LHCN-M2 (cell line): ENCODE measurements around the gene OSBPL5. TPM values are rescaled to one million over a fixed set of nuclear protein-coding genes. Genes with fewer than 3 reads are reported as not detected.
A peak's percentile ranks its signal among the peaks of the same experiment; 100 is the strongest.

ENCODE experiments used
- DNase-seq: peaks from one replicate; pipeline ENCODE4 v3.0.0-alpha.2; 2012; ENCODE audit warnings: low read depth
- total RNA-seq: library from RNA; depleted of rRNA; stranded (reverse); fragments of >200 nt; gene quantifications from 2 replicates; pipeline ENCODE4 v1.2.3, GENCODE V29; 2014

The OSBPL5 gene
- total RNA-seq, 1 experiment from 2014 or later, result 25.0 TPM

GRCh38 chr11:3198815-3199214 is 33.7 kb upstream of the OSBPL5 start:
- no peak for DNase-seq

GRCh38 chr11:3197878-3198528 is 32.9 kb upstream of the OSBPL5 start:
- no peak for DNase-seq

GRCh38 chr11:3197044-3197695 is 32.1 kb upstream of the OSBPL5 start:
- DNase-seq, result no peak

GRCh38 chr11:3196161-3197043 is 31.3 kb upstream of the OSBPL5 start:
- no peak for DNase-seq

DNA sequence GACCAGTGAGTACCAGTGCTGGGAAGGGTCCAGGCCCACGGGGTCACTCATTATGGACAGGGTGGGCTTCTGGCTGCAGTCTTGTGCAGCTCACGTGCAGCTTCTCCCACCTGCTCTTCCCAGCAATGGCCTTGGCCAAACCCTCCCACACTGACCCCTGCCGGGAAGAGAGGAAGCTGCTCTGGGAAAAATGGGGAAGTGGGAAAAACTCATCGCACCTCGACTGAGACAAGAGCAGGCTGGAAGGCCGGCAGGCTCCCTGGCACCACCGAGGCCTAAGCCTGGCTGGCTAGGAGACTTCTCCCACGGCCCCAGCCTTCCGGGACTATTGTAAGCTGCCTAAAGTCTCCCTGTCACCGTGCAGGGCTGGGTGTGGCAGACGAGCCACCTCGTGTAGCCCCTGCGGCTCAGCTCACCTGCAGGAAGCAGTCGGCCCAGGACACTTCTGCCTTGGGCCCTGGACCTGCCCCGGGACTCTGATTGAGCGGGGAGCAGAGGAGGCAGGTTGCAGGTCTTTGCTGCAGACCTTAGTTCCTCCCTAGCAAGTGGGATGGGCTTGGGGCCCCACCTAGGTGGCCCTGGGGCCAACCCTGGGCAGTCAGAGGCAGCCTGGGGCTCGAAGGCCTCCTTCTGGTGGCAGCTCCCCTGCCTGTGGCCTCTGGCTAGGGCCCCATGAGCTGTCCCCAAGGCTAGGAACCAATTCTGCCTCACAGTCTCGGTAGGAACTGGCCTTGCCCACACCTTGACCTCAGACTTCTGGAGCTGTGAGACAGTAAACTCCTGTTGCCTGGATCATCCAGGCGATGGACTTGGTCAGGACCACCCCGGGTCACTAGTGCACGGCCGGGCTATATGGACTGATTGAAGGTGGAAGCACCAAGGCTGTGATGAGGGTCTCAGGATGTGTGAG is 30.4 kb upstream of the OSBPL5 start:
- DNase-seq, result peak; percentile 15

- no peak for DNase-seq
These were observed 29.1 kb upstream of the OSBPL5 start for GRCh38 chr11:3194016-3194816.

- DNase-seq, result no peak
These were observed 28.4 kb upstream of the OSBPL5 start for GRCh38 chr11:3193373-3194015.

DNA sequence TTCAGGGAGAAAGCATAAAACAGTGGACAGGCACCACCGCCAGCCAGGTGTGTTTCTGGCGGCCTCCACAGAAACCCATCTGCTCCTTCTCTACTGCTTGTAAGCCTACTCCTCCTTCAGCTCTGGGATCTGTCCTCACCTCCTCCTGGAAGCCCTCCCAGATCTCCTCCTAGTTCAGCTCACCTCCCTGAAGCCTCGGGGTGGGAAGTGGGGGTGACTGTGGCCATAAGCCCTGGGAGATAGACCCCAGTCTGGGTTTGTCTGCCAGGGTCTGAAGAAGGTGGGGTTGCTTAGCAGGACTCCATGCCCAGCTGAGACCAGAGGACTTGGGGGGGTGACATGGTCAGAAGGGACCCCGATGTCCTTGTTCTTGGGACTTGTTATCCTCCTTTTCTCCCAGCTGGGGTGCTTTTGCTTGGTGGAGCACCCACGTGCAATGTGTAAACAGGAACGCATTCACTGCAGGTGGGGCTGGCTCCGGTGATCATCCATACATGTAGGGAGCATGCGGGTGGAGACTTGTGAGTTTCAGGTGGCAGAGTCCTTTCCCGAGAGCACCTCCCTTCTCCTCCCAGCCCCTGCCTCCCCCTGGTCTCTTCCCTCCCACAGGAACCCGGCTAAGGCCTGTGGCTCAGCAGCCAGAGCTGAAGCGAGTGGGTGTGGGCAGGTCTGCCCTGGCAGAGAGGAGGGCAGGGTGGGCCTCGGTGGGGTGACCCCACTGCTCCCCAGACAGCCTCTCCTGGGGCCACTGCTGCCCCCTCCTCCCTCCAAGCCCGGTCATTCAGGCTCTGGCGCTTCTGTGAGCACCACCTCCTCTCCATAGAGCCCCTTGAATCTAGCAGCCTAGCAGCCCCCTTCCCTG is 27.6 kb upstream of the OSBPL5 start:
- DNase-seq, result no peak

- no peak for DNase-seq
These were observed 26.6 kb upstream of the OSBPL5 start for GRCh38 chr11:3191586-3192324.

- DNase-seq, result no peak
These were observed 25.5 kb upstream of the OSBPL5 start for GRCh38 chr11:3190600-3190999.

GRCh38 chr11:3189886-3190583 is 24.9 kb upstream of the OSBPL5 start:
- DNase-seq, result no peak

- no peak for DNase-seq
These were observed 24.2 kb upstream of the OSBPL5 start for GRCh38 chr11:3189196-3189843.

GRCh38 chr11:3188496-3189195 is 23.5 kb upstream of the OSBPL5 start:
- DNase-seq, result no peak

DNA sequence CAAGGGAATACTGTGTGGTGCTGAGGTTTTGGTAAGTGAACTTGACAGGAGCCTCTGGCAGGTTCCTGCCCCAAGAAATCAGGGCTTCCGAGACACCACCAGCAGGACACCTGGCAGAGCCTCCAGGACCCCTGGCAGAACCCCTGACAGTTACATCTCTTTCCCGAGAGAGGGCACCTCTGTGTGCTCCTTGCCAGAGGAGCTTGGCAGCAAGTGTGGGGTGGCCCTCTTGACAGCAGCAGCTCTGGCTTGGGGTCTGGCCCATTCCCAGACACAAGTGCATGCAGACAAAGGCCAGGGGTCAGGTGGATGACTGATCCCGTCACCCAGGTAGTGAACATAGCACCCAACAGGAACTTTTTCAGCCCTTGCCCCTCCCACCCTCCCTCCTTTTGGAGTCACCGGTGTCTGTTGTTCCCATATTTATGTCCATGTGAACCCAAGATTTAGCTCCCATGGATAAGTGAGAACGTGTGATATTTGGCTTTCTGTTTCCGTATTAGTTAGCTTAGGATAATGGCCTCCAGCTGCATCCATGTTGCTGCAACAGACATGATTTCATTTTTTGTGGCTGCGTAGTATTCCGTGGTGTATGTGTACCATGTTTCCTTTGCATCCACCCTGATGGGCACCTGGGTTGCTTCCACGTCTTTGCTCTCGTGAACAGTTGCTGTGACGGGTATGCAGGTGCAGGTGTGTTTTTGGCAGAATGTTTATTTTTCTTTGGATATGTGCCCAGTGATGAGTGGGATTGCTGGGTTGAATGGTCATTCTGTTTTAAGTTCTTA is 21.2 kb upstream of the OSBPL5 start:
- no peak for DNase-seq

DNA sequence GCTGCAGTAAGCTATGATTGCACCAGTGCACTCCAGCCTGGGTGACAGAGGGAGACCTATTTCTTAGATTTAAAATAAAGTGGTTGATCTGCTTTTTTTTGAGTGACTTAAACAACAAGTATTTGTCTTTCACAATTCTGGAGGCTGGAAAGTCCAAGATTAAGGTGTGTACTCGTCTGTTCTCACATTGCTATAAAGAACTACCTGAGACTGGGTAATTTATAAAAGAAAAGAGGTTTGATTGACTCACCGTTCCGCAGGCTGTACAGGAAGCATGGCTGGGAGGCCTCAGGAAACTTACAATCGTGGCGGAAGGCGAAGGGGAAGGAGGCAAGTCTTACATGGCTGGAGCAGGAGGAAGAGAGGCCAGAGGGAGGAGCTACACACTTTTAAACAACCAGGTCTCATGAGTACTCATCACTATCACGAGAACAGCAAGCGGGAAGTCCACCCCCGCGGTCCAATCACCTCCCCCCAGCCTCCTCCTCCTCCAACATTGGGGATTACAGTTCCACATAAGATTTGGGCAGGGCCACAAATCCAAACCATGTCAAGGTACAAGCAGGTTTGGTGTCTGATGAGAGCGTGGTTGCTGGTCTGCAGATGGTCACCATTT is 19.7 kb upstream of the OSBPL5 start:
- no peak for DNase-seq
